ENCODE measurements around the gene TFAP2B.

DNA sequence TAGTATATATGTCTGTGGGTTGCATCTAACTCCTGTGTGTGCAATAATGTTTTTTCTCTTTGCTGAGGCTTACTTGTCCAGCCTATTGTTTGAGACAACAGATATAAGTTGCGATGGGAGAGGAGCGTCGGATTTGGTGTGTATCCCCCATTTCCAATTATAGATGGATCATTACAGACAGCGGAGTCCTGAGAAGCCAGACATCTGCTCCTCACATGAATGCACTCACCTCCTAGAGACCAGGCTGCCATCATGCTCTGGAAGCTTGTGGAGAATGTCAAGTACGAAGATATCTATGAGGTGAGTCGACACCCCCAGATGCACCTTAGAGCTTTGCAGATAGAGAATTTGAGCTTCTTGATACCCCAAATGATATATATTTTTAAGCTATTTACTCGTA is at the start of gene TFAP2B:
- TF ChIP-seq SUZ12 (IDR thresholded peaks at IDR 0.05; ENCODE audit: extremely low read depth, insufficient read depth, insufficient read length) (no peak), ZNF274 (IDR thresholded peaks at IDR 0.05; ENCODE audit: low read depth, low read length) (no peak), YY1 (IDR thresholded peaks at IDR 0.05; ENCODE audit: insufficient read depth, insufficient read length) (no peak)

All from NT2/D1 (cell line).